GM19452 (cell line): ENCODE data around the gene PDS5B.
"Not testable (repeated sequence)": the region's sequence is repeated elsewhere in the genome, so short reads cannot be mapped to it uniquely, and the experiment has no call there.

Source experiments
- ATAC-seq: cut with Tn5 transposase; IDR thresholded peaks from one replicate; pipeline ENCODE4 v1.9.1; 2021; ENCODE audit not compliant: unreplicated experiment

PDS5B gene

DNA sequence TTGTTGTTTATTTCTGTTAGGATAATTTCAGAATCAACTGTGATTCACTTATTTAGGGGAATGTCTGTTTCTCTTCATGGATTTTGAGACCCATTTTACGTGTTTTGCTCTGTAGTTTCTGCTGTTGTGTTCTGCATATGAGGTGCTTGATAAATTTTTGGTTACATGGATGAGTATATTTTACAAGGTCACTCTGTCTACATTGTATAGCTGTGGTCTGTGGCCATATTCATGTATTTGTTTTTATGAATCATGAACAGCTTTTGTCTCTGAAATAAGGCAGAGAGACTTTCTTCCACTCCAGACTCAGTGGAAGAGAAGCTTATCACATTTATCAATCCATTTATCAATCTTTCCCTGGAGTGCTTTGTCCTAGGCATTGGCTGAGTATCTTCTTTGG lies 56.6 kb downstream of the PDS5B start:
- no peak for ATAC-seq

GRCh38 chr13:32645854-32646253 lies 59.6 kb downstream of the PDS5B start:
- no peak for ATAC-seq

DNA sequence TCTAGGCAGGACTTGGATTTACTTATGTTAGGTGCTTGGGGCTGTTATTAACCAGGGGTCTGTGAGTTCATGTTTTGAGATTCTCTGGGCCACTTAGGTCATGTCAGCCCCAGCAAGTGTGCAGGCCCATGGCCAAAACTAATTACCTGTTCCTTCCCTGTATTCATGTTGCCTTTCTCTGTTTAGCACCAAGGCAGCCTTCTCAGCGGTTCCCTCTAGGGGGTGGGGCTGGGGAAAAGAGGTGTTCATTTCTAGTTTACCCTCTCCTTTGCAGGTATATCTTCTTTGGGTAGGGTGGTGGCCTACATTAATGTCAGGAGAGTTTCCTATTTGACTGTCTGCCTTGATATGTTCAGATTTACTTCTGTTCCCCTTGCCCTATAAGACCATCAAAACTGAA lies 61.7 kb downstream of the PDS5B start:
- ATAC-seq: no peak

DNA sequence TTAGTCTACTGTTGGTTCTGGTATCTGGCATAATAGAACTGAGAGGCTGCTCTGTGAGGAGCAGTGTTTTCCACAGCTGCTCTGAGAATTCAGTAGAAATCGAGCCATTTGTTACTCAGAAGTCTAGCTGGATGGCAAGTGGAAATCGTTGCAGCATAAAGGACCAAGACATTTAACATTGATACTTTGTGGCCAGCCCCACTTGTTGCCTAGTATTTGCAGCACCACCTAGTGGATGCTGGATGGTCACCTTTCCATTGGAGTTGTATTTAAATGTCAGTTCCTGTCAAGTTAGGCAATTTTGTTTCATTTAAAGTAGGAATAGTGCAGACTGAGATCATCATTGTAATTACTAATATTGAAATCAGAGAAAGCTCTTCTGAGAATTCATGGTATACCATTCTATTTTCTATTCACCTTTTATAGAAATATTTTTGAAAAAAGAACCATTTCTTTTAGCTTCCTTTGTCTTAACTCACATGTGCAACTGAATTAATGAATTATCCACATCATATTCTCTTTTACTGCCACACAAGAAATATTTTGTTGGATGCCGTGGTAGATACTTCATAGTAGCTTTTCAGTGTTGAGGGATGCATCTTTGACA lies 64.6 kb downstream of the PDS5B start:
- peak; percentile 68 for ATAC-seq

GRCh38 chr13:32657309-32657708 lies 71.1 kb downstream of the PDS5B start:
- ATAC-seq: no peak

GRCh38 chr13:32659736-32660135 lies 73.5 kb downstream of the PDS5B start:
- ATAC-seq: no peak

GRCh38 chr13:32660227-32660626 lies 74.0 kb downstream of the PDS5B start:
- no peak for ATAC-seq

GRCh38 chr13:32661685-32662084 lies 75.4 kb downstream of the PDS5B start:
- ATAC-seq: no peak

DNA sequence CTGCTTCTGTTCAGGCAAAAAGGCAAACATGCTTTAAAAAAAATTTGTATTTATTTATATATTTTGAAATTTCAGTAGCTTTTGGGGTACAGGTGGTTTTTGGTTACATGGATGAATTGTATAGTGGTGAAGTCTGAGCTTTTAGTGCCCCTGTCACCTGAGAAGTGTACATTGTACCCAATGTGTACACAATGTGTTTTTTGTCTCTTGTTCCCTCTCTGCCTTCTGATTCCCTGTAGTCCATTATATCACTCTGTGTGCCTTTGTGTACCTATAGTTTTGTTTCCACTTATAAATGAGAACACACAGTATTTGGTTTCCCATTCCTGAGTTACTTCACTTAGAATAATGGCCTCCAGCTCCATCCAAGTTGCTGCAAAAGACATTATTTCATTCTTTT lies 77.4 kb downstream of the PDS5B start:
- ATAC-seq: no peak

DNA sequence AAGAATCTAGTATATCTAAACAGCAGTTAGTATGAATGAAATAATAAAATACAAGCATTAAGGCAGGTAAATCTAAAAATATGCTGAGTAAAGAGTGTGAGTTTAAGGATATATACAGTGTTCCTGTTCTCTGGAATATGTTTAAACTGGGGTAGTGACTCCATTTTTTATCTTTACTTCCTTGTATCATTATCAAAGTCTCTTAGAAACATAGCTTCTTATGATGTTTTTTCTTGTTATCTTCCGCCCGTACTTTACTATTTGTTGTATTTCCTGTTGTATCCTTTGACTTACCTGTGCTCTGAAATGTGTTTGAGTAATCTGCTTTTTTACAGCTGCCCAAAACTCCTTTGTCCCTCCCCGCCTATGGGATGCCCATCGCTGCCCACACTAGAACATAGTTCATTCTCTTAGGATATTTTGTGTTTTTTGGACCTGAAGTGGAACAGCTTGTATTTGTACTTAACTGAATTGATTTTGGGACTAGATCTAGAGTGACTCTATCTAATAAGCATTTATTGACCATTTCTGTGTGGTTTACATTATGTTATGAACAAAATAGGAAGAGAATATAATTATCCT lies 80.8 kb downstream of the PDS5B start:
- no peak for ATAC-seq

- no peak for ATAC-seq
Measured at GRCh38 chr13:32669030-32669646, 82.9 kb downstream of the PDS5B start.

- no peak for ATAC-seq
Measured at GRCh38 chr13:32674503-32674902, 88.3 kb downstream of the PDS5B start.

- no peak for ATAC-seq
Measured at GRCh38 chr13:32676242-32676641, 90.0 kb downstream of the PDS5B start.

DNA sequence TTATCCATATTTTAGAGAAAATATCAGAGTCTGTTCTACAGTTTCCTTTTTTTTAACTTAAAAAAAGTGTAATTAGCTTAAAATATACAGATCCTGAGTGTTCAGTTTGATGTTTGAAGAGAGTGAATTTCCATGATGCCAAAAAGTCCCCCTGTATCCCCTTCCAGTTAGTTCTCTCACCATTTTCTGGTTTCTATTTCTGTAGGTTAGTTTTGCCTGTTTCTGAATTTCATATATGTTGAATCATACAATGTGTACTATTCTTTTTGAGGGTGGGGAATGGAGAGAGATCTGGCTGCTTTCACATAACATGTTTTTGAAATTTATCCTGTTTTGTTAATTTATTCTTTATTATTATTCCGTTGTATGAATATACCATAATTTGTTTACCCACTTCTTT lies 95.9 kb downstream of the PDS5B start:
- no peak for ATAC-seq

DNA sequence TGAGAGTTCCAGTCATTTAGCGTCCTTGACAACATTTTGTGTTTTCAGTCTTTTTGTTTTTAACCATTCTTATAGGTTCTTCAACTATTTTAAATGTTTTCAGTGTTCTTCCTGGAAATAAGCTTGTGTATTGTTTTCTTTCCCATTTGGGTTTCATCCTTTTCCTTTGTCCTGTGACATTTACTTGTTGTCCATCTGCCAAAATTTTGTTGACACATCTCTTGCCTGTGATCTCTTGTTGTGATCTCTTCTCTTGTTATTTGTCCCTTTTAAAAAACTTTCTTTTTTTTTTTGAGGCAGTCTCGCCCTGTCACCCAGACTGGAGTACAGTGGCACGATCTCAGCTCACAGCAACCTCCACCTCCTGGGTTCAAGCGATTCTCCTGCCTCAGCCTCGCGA lies 96.5 kb downstream of the PDS5B start:
- ATAC-seq: no peak

GRCh38 chr13:32687275-32687674 lies 101.0 kb downstream of the PDS5B start:
- ATAC-seq: no peak

GRCh38 chr13:32695602-32696250 lies 109.5 kb downstream of the PDS5B start:
- ATAC-seq: no peak

GRCh38 chr13:32707471-32707870 lies 121.2 kb downstream of the PDS5B start:
- no peak for ATAC-seq

GRCh38 chr13:32713397-32713796 lies 127.1 kb downstream of the PDS5B start:
- ATAC-seq: no peak

DNA sequence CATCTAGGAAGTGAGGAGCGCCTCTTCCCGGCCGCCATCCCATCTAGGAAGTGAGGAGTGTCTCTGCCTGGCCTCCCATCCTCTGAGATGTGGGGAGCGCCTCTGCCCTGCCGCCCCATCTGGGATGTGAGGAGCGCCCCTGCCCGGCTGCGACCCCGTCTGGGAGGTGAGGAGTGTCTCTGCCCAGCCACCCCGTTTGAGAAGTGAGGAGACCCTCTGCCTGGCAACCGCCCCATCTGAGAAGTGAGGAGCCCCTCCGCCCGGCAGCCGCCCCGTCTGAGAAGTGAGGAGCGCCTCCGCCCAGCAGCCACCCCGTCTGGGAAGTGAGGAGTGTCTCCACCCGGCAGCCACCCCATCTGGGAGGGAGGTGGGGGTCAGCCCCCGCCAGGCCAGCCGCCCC lies 129.9 kb downstream of the PDS5B start:
- not testable (repeated sequence) for ATAC-seq

GRCh38 chr13:32720026-32720425 lies 133.8 kb downstream of the PDS5B start:
- no peak for ATAC-seq
